ENCODE results near the gene TMEM132E.

The TMEM132E gene

DNA sequence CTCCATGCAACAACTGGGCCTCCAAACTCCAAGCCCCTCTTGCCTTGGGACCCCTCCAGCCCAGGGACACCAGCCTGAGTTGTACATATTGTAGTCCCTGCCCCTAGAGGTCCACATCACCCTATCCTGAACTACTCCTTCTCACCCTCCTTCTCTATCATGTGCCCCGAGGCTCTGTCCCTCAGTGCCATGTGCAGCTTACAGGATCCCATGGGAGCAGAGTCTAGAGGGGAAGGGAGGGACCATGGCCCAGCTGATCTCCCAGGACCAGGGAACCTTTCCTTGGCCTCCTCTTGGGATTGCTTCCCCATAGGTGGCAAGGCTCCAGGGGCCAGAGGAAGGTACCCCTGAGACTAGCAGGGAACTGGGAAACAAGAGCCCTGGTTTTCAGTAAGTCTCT is 35.3 kb downstream of the TMEM132E start:
- TF ChIP-seq SPI1 (IDR thresholded peaks at IDR 0.05; ENCODE audit: borderline replicate concordance, low read depth) = no peak
- TF ChIP-seq, protein P1, sequence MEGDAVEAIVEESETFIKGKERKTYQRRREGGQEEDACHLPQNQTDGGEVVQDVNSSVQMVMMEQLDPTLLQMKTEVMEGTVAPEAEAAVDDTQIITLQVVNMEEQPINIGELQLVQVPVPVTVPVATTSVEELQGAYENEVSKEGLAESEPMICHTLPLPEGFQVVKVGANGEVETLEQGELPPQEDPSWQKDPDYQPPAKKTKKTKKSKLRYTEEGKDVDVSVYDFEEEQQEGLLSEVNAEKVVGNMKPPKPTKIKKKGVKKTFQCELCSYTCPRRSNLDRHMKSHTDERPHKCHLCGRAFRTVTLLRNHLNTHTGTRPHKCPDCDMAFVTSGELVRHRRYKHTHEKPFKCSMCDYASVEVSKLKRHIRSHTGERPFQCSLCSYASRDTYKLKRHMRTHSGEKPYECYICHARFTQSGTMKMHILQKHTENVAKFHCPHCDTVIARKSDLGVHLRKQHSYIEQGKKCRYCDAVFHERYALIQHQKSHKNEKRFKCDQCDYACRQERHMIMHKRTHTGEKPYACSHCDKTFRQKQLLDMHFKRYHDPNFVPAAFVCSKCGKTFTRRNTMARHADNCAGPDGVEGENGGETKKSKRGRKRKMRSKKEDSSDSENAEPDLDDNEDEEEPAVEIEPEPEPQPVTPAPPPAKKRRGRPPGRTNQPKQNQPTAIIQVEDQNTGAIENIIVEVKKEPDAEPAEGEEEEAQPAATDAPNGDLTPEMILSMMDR (IDR thresholded peaks at IDR 0.05; ENCODE audit: insufficient read depth, low read length) = no peak
- TF ChIP-seq, protein P2, sequence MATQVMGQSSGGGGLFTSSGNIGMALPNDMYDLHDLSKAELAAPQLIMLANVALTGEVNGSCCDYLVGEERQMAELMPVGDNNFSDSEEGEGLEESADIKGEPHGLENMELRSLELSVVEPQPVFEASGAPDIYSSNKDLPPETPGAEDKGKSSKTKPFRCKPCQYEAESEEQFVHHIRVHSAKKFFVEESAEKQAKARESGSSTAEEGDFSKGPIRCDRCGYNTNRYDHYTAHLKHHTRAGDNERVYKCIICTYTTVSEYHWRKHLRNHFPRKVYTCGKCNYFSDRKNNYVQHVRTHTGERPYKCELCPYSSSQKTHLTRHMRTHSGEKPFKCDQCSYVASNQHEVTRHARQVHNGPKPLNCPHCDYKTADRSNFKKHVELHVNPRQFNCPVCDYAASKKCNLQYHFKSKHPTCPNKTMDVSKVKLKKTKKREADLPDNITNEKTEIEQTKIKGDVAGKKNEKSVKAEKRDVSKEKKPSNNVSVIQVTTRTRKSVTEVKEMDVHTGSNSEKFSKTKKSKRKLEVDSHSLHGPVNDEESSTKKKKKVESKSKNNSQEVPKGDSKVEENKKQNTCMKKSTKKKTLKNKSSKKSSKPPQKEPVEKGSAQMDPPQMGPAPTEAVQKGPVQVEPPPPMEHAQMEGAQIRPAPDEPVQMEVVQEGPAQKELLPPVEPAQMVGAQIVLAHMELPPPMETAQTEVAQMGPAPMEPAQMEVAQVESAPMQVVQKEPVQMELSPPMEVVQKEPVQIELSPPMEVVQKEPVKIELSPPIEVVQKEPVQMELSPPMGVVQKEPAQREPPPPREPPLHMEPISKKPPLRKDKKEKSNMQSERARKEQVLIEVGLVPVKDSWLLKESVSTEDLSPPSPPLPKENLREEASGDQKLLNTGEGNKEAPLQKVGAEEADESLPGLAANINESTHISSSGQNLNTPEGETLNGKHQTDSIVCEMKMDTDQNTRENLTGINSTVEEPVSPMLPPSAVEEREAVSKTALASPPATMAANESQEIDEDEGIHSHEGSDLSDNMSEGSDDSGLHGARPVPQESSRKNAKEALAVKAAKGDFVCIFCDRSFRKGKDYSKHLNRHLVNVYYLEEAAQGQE (IDR thresholded peaks at IDR 0.05; ENCODE audit: insufficient replicate concordance, low read depth) = no peak
- TF ChIP-seq GABPA (IDR thresholded peaks at IDR 0.05; ENCODE audit: low read depth) = no peak
- no peak for TF ChIP-seq POLR2AphosphoS5 (IDR thresholded peaks at IDR 0.05; ENCODE audit: low read depth)
- Histone ChIP-seq H3K27me3 (ENCODE audit: insufficient read depth, poor library complexity, severe bottlenecking) (peaks cover 7% of the 10 kb centered on the region), H3K27ac (replicated peaks) (no peak overlapping the region), H3K4me3 (replicated peaks; ENCODE audit: insufficient read depth, low read length) (no peak overlapping the region)
- DNase-seq (ENCODE audit: low read depth in 1 of 2, low spot score in 1 of 2) = no peak

DNA sequence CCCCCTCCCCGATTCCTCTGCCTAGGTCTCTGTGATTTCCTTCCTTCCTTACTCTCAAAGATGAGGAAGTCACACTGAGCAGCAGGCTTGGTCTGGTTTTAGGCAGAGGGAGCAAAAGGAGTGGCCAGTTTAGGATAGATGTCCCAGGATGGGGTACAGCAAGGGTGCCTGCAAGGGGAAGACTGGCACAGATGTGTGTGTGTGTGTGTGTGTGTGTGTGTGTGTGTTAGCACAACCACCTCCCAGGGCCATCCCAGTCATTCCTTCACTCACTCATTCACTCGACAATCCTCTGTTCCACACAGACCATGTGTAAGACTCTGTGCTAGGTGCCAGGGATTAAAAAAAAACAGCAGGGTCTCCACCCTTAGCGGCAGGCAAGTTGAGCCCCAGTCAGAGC is 35.9 kb downstream of the TMEM132E start:
- Histone ChIP-seq H3K4me3 (replicated peaks; ENCODE audit: insufficient read depth, low read length) (no peak overlapping the region), H3K27me3 (ENCODE audit: insufficient read depth, poor library complexity, severe bottlenecking) (peaks cover 2% of the 10 kb centered on the region), H3K27ac (replicated peaks) (no peak overlapping the region)
- TF ChIP-seq GABPA (IDR thresholded peaks at IDR 0.05; ENCODE audit: low read depth) = no peak
- TF ChIP-seq, protein P1 (IDR thresholded peaks at IDR 0.05; ENCODE audit: insufficient read depth, low read length) = no peak
- TF ChIP-seq POLR2AphosphoS5 (IDR thresholded peaks at IDR 0.05; ENCODE audit: low read depth) = no peak
- TF ChIP-seq, protein P2 (IDR thresholded peaks at IDR 0.05; ENCODE audit: insufficient replicate concordance, low read depth) = no peak
- TF ChIP-seq SPI1 (IDR thresholded peaks at IDR 0.05; ENCODE audit: borderline replicate concordance, low read depth) = peak; percentile 18; the same call in 1 of the 2 replicates
- DNase-seq (ENCODE audit: low read depth in 1 of 2, low spot score in 1 of 2) = no peak

DNA sequence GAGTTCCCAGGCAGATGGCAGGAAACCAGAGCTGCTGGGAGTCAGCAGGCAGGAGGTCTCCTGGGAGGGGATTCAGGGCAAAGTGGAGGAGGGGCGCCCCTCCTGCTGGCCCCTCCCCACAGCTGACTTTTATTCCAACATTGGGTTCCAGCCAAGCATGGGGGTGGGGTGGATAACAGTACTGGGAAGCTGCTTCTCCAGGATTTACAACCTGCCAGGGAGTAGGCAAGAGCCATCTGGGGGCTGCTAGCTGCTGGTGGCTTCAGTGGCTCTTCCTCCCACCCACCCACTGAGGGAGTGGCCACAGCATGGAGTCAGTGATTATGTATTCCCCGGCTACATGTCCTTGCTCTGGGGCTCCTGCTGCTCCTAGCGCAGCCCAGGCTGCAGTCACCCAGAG is 36.8 kb downstream of the TMEM132E start:
- H3K27me3 ChIP-seq (ENCODE audit: insufficient read depth, poor library complexity, severe bottlenecking) = peaks cover 2% of the 10 kb centered on the region
- TF ChIP-seq POLR2AphosphoS5 (IDR thresholded peaks at IDR 0.05; ENCODE audit: low read depth) (no peak), GABPA (IDR thresholded peaks at IDR 0.05; ENCODE audit: low read depth) (no peak), SPI1 (IDR thresholded peaks at IDR 0.05; ENCODE audit: borderline replicate concordance, low read depth) (no peak)
- TF ChIP-seq, protein P2 (IDR thresholded peaks at IDR 0.05; ENCODE audit: insufficient replicate concordance, low read depth) = no peak
- TF ChIP-seq, protein P1 (IDR thresholded peaks at IDR 0.05; ENCODE audit: insufficient read depth, low read length) = no peak
- DNase-seq (ENCODE audit: low read depth in 1 of 2, low spot score in 1 of 2) = no peak
- H3K27ac ChIP-seq (replicated peaks) = no peak overlapping the region
- H3K4me3 ChIP-seq (replicated peaks; ENCODE audit: insufficient read depth, low read length) = no peak overlapping the region

Data from HL-60 (cell line).